ENCODE results near the gene TRAPPC2. TPM values are rescaled to one million over a fixed set of nuclear protein-coding genes. Genes with fewer than 3 reads are reported as not detected.

TRAPPC2 gene
- total RNA-seq, 1 donor = 21.5 TPM

GRCh38 chrX:13667919-13668318, 66.5 kb downstream of the TRAPPC2 start:
- no peak overlapping the region for H3K4me3 ChIP-seq (ENCODE audit: low read depth, low read length)
- no peak for TF ChIP-seq CTCF (IDR thresholded peaks at IDR 0.05; ENCODE audit: insufficient read depth, low read length)
- no peak for DNase-seq (ENCODE audit: low read depth)

GRCh38 chrX:13666836-13667235, 67.6 kb downstream of the TRAPPC2 start:
- no peak for TF ChIP-seq CTCF (IDR thresholded peaks at IDR 0.05; ENCODE audit: insufficient read depth, low read length)
- peak; percentile 54 for DNase-seq (ENCODE audit: low read depth)
- H3K4me3 ChIP-seq (ENCODE audit: low read depth, low read length) = no peak overlapping the region

GRCh38 chrX:13664020-13664419, 70.4 kb downstream of the TRAPPC2 start:
- no peak for TF ChIP-seq CTCF (IDR thresholded peaks at IDR 0.05; ENCODE audit: insufficient read depth, low read length)
- DNase-seq (ENCODE audit: low read depth) = no peak

GRCh38 chrX:13662355-13662791, 72.0 kb downstream of the TRAPPC2 start:
- no peak overlapping the region for H3K4me3 ChIP-seq (ENCODE audit: low read depth, low read length)
- peak; percentile 82 for DNase-seq (ENCODE audit: low read depth)
- TF ChIP-seq CTCF (IDR thresholded peaks at IDR 0.05; ENCODE audit: insufficient read depth, low read length) = no peak

More at GRCh38 chrX:13664020-13664419, 70.4 kb downstream of the TRAPPC2 start:
- H3K4me3 ChIP-seq (ENCODE audit: low read depth, low read length) = no peak overlapping the region

Other genes starting within 250 kb of the TRAPPC2 start
- gene EGFL6, start 165.0 kb downstream of the TRAPPC2 start, total RNA-seq (ENCODE audit: low replicate concordance) = 0.27 TPM in 1 of 2 replicates, not detected in the other
- 3.9 and 4.2 TPM in 2 replicates for gene TCEANC, start 81.5 kb downstream of the TRAPPC2 start, total RNA-seq (ENCODE audit: low replicate concordance)
- 36.0 and 51.8 TPM in 2 replicates for gene RAB9A, start 45.5 kb downstream of the TRAPPC2 start, total RNA-seq (ENCODE audit: low replicate concordance)
- gene OFD1, start 128 bp upstream of the TRAPPC2 start, total RNA-seq (ENCODE audit: low replicate concordance) = 20.3 and 41.7 TPM in 2 replicates
- gene GPM6B, start 82.5 kb upstream of the TRAPPC2 start, total RNA-seq (ENCODE audit: low replicate concordance) = 0.57 and 10.4 TPM in 2 replicates